Ovary (tissue), 9 donors: Measurements from ENCODE around the gene PIEZO1. TPM values are rescaled to one million over a fixed set of nuclear protein-coding genes. Genes with fewer than 3 reads are reported as not detected.

Experiments
- DNase-seq, 5 donors: peaks; one replicate each; pipeline ENCODE4 v3.0.0-alpha.2; 2019 to 2020
- H3K27ac ChIP-seq, 2 donors: fragments of 200-600 bp; one replicate each; pipeline versions ENCODE4 v1.5.1 to v1.8.0; 2019 to 2022
- H3K27me3 ChIP-seq: fragments of 200-600 bp; one replicate; pipeline ENCODE4 v1.8.0; 2022
- H3K36me3 ChIP-seq: fragments of 200-600 bp; sonication (generic); one replicate; pipeline ENCODE4 v1.5.1; 2019
- H3K4me1 ChIP-seq: one replicate; pipeline ENCODE4 v1.8.1; 2013; ENCODE audit warnings: mild to moderate bottlenecking, moderate library complexity; ENCODE audit not compliant: insufficient read depth
- H3K4me3 ChIP-seq: fragments of 200-600 bp; sonication (generic); one replicate; pipeline ENCODE4 v1.5.1; 2017
- H3K9me3 ChIP-seq, 2 donors: fragments of 200-600 bp in 1 of 2; sonication (generic) in 1 of 2; one replicate each; pipeline versions ENCODE4 v1.5.1 to v1.8.1; 2013 to 2019; ENCODE audit warnings: mild to moderate bottlenecking in 1 of 2, moderate library complexity in 1 of 2
- EP300 ChIP-seq: sonication (generic); formaldehyde crosslinking; IDR thresholded peaks from one replicate; pipeline ENCODE4 v1.6.1; 2017; ENCODE audit warnings: antibody characterized with exemption
- POLR2A ChIP-seq: fragments of 450-650 bp; IDR thresholded peaks from one replicate; pipeline ENCODE4 v1.6.1; 2017; ENCODE audit warnings: antibody characterized with exemption, mild to moderate bottlenecking, moderate library complexity
- WGBS, 3 donors: extraction: QIAGEN DNeasy Blood & Tissue Kit in 1 of 3; methylation state at CpG; one replicate each; pipeline versions ENCODE4 v1.1.5 to v1.1.7; 2013 to 2017; 5-methylcytosine and 5-hydroxymethylcytosine counted together
- intact Hi-C, 4 donors: fragments of 100-400 bp; cut with DNase I; formaldehyde crosslinking; loops; one replicate each; pipeline versions ENCODE4 v1.11.0 to v1.15.1; 2022 to 2023
- polyA plus RNA-seq, 2 donors: library from polyadenylated mRNA; stranded (reverse); fragments of 200-250 nt in 1 of 2; fragments of 350-450 nt in 1 of 2; fragmentation: Illumina TruSeq in 1 of 2; extraction: RNeasy Lipid Tissue Mini Kit (QIAGEN cat#74804) in 1 of 2; gene quantifications; one replicate each; pipeline ENCODE4 v1.2.3, GENCODE V29; 2013 to 2014
- total RNA-seq, 7 donors: library from RNA; depleted of rRNA in 2 of 7; stranded (reverse); fragments of >200 nt in 2 of 7; fragmentation: NEBNext Ultra II Directional in 3 of 7; extraction: Animal tissue kit (Norgen Biotek cat#: 25700) in 3 of 7; gene quantifications; one replicate each; pipeline versions ENCODE4 v1.1.0 to v1.2.4, GENCODE V29; 2016 to 2023
- TF ChIP-seq, protein P1 (sequence below), 3 donors: fragments of 450-650 bp in 2 of 3; fragments of 200-600 bp in 1 of 3; IDR thresholded peaks; one replicate each; pipeline versions ENCODE4 v1.5.1 to v1.8.0; 2016 to 2022; ENCODE audit warnings: antibody characterized with exemption in 3 of 3, mild to moderate bottlenecking in 1 of 3
- donor health status: DM: no; HTN: no; CAD: no; lungs with moderate emphysema.
- donor health status: DM: no; HTN: no; CAD: no.
- donor health status: Bipolar disorder and iron deficiency.
- donor health status: DM: yes; HTN: yes; CAD: no.
- donor health status: DM: no; HTN: no; CAD: no.
- donor health status: DM: yes; HTN: yes; CAD: no.

Gene PIEZO1
- total and polyA plus RNA-seq, 9 donors = 13.0 to 93.5 (median 49.1) TPM

DNA sequence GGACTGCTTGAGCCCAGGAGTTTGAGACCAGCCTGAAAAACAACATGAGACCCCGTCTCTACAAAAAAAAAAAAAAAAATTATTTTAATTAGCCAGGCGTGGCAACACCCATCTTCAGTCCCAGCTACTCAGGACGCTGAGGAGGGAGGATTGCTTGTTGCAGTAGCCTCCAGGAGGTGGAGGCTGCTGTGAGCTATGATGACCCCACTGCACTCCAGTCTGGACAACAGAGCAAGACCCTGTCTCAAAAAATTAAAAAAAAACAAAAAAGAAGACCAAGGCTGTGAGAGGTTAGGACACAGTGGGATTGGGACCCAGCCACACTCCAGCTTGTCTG, 97.4 kb downstream of the PIEZO1 start:
- H3K9me3 ChIP-seq = no peaks in the 10 kb centered on the region
- no peaks in the 10 kb centered on the region for H3K36me3 ChIP-seq
- TF ChIP-seq, protein P1, sequence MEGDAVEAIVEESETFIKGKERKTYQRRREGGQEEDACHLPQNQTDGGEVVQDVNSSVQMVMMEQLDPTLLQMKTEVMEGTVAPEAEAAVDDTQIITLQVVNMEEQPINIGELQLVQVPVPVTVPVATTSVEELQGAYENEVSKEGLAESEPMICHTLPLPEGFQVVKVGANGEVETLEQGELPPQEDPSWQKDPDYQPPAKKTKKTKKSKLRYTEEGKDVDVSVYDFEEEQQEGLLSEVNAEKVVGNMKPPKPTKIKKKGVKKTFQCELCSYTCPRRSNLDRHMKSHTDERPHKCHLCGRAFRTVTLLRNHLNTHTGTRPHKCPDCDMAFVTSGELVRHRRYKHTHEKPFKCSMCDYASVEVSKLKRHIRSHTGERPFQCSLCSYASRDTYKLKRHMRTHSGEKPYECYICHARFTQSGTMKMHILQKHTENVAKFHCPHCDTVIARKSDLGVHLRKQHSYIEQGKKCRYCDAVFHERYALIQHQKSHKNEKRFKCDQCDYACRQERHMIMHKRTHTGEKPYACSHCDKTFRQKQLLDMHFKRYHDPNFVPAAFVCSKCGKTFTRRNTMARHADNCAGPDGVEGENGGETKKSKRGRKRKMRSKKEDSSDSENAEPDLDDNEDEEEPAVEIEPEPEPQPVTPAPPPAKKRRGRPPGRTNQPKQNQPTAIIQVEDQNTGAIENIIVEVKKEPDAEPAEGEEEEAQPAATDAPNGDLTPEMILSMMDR (IDR thresholded peaks at IDR 0.05) = no peak
- TF ChIP-seq EP300 (no peak), POLR2A (no peak)
- H3K4me1 ChIP-seq = peaks cover 2% of the 10 kb centered on the region
- DNase-seq = no peak
- H3K27me3 ChIP-seq = peaks cover 5% of the 10 kb centered on the region
- WGBS, 3 donors = 43 to 47% (median 45%) methylated on average over 3 of the region's 3 CpGs
- H3K4me3 ChIP-seq = no peak overlapping the region
- no peak overlapping the region for H3K27ac ChIP-seq
- intact Hi-C loops = no loop called here

DNA sequence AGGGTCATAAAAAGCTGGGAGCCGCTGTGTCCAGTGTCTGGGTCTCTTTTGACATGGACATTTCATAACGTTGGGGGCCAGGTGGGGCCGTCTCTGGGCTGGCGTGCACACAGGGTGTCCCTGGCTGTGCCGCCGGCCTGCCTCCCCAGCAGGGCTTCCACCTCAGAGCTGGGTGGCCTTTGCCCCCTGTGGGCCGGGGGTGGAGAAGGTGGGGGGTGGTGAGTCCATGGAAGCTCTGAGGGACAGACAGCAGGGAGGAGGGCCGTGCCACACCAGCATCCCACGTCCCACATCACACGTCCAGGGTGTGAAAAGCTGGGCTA, 97.8 kb downstream of the PIEZO1 start:
- H3K4me3 ChIP-seq = no peak overlapping the region
- H3K27me3 ChIP-seq = peaks cover 5% of the 10 kb centered on the region
- no peaks in the 10 kb centered on the region for H3K36me3 ChIP-seq
- intact Hi-C loops = no loop called here
- H3K9me3 ChIP-seq = no peaks in the 10 kb centered on the region
- TF ChIP-seq POLR2A = no peak
- TF ChIP-seq, protein P1 (IDR thresholded peaks at IDR 0.05) = no peak
- TF ChIP-seq EP300 = no peak
- H3K4me1 ChIP-seq = peaks cover 2% of the 10 kb centered on the region
- no peak for DNase-seq
- WGBS, 3 donors = 37 to 51% (median 40%) methylated on average over 9 to 10 of the region's 10 CpGs
- H3K27ac ChIP-seq = no peak overlapping the region

DNA sequence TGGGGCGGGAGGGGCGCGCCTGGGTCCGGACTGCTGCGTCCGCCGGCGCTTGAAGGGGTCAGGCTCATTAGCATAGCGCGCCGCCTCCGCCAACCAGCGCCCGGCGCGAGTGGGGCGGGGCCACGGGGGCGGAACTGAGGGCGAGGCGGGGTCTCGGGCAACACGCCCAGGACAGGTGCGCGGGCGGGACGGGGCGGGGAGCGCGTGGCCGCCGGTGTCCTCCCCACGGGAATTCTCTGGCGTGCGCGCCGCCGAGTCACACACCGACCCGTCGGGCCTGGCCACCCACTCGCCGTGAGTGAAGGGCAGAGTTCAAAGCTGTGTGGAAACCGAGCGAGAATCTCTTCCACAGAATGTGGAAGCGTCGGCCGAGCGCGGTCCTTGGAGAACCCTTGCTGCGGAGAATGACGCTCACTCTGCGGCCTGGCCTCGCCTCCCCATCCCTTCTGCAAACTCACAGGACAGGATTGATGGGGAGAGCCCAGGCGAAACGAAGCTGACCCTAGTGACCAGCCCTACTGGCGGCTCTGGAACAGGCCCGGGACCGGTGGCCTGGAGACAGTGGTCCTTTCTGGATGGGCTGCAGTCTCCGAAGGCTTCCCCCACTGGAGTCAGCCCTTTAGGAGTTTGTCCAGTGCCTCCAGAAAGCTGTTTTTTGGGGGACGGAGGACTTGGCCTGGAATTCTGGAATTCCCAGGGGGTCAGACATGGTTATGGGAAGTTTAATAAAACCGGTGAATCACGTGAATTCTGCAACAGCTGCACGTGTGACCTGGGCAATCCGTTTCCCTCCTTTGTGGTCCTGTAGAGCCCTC, 98.4 kb downstream of the PIEZO1 start, which contains the start of gene SNAI3:
Gene SNAI3, minus strand, starts transcription at position 69 of the 815 bp plus-strand sequence. CDS start 101 bp downstream, outside the sequence.
- no peaks in the 10 kb centered on the region for H3K36me3 ChIP-seq
- intact Hi-C loops = no loop called here
- H3K27me3 ChIP-seq = peaks cover 5% of the 10 kb centered on the region
- no peaks in the 10 kb centered on the region for H3K9me3 ChIP-seq
- H3K4me1 ChIP-seq = peaks cover 2% of the 10 kb centered on the region
- WGBS, 3 donors = 2 to 6% (median 5%) methylated on average over 36 to 65 of the region's 65 CpGs
- H3K27ac ChIP-seq = no peak within 1 kb of the TSS
- TF ChIP-seq EP300 (no peak), POLR2A (no peak)
- TF ChIP-seq, protein P1 (IDR thresholded peaks at IDR 0.05) = no peak
- peak in 4 of 5 donors; percentile 40 to 78 (median 65) for DNase-seq
- H3K4me3 ChIP-seq = peak within 1 kb of the TSS; percentile 23

DNA sequence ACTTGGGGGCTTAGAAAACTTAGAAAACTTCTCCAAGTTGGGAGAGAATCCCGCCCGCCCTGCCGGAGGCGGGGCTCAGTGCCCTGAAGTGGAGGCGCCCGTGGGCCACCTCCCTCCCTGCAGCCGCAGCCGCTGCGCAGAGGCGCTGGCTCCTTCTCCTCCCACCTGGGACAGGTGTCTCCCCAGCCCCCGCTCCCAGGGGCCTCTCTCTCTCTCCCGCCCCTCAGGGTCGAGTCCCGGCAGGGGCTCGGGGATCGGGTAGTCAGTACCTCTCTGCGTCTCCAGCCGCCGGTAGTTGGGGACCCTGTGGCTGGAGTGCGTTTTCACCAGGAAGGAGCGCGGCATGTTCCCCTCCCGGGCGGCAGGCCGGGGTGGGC, 99.0 kb downstream of the PIEZO1 start:
- peaks cover 2% of the 10 kb centered on the region for H3K4me1 ChIP-seq
- TF ChIP-seq, protein P1 (IDR thresholded peaks at IDR 0.05) = no peak
- TF ChIP-seq POLR2A (no peak), EP300 (no peak)
- peaks cover 5% of the 10 kb centered on the region for H3K27me3 ChIP-seq
- no peak for DNase-seq
- WGBS, 3 donors = 0 to 1% (median 0%) methylated on average over 9 to 25 of the region's 25 CpGs
- intact Hi-C loops = no loop called here
- no peak overlapping the region for H3K27ac ChIP-seq
- H3K36me3 ChIP-seq = no peaks in the 10 kb centered on the region
- H3K9me3 ChIP-seq = no peaks in the 10 kb centered on the region
- peak overlapping the region; percentile 23 for H3K4me3 ChIP-seq
